Neural cell (in vitro differentiated cells): Measurements from ENCODE around the gene BCO1.

ENCODE experiments used
- EP300 ChIP-seq: fragments of 450-650 bp; conservative IDR thresholded peaks from 2 replicates; pipeline ENCODE4 v1.6.1; 2014; ENCODE audit warnings: antibody characterized with exemption, mild to moderate bottlenecking, moderate library complexity; ENCODE audit not compliant: poor library complexity, severe bottlenecking
- EZH2 ChIP-seq: fragments of 200-600, 300-800 bp; shearing (Covaris generic), sonication (generic); IDR thresholded peaks from 2 replicates; pipeline ENCODE4 v1.6.1; 2014; ENCODE audit warnings: antibody characterized with exemption, low read length, borderline replicate concordance, mild to moderate bottlenecking; ENCODE audit not compliant: insufficient read depth, poor library complexity, severe bottlenecking
- MXI1 ChIP-seq: fragments of 450-650 bp; conservative IDR thresholded peaks from 2 replicates; pipeline ENCODE4 v1.6.1; 2014; ENCODE audit warnings: antibody characterized with exemption, mild to moderate bottlenecking; ENCODE audit not compliant: poor library complexity, severe bottlenecking
- POLR2AphosphoS5 ChIP-seq: IDR thresholded peaks from 2 replicates; pipeline ENCODE4 v1.6.1; 2012
- TF ChIP-seq, protein P1 (sequence below): fragments of 450-650 bp; IDR thresholded peaks from 2 replicates; pipeline ENCODE4 v1.5.1; 2014; ENCODE audit warnings: antibody characterized with exemption, mild to moderate bottlenecking, moderate library complexity; ENCODE audit not compliant: poor library complexity, severe bottlenecking
- TF ChIP-seq, protein P2 (sequence below): IDR thresholded peaks from 2 replicates; pipeline ENCODE4 v1.6.1; 2012; ENCODE audit warnings: borderline replicate concordance

GRCh38 chr16:81329947-81330346 lies 91.5 kb downstream of the BCO1 start:
- TF ChIP-seq EZH2: no peak
- TF ChIP-seq POLR2AphosphoS5: no peak
- no peak for TF ChIP-seq EP300
- TF ChIP-seq, protein P1, sequence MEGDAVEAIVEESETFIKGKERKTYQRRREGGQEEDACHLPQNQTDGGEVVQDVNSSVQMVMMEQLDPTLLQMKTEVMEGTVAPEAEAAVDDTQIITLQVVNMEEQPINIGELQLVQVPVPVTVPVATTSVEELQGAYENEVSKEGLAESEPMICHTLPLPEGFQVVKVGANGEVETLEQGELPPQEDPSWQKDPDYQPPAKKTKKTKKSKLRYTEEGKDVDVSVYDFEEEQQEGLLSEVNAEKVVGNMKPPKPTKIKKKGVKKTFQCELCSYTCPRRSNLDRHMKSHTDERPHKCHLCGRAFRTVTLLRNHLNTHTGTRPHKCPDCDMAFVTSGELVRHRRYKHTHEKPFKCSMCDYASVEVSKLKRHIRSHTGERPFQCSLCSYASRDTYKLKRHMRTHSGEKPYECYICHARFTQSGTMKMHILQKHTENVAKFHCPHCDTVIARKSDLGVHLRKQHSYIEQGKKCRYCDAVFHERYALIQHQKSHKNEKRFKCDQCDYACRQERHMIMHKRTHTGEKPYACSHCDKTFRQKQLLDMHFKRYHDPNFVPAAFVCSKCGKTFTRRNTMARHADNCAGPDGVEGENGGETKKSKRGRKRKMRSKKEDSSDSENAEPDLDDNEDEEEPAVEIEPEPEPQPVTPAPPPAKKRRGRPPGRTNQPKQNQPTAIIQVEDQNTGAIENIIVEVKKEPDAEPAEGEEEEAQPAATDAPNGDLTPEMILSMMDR: no peak
- TF ChIP-seq, protein P2, sequence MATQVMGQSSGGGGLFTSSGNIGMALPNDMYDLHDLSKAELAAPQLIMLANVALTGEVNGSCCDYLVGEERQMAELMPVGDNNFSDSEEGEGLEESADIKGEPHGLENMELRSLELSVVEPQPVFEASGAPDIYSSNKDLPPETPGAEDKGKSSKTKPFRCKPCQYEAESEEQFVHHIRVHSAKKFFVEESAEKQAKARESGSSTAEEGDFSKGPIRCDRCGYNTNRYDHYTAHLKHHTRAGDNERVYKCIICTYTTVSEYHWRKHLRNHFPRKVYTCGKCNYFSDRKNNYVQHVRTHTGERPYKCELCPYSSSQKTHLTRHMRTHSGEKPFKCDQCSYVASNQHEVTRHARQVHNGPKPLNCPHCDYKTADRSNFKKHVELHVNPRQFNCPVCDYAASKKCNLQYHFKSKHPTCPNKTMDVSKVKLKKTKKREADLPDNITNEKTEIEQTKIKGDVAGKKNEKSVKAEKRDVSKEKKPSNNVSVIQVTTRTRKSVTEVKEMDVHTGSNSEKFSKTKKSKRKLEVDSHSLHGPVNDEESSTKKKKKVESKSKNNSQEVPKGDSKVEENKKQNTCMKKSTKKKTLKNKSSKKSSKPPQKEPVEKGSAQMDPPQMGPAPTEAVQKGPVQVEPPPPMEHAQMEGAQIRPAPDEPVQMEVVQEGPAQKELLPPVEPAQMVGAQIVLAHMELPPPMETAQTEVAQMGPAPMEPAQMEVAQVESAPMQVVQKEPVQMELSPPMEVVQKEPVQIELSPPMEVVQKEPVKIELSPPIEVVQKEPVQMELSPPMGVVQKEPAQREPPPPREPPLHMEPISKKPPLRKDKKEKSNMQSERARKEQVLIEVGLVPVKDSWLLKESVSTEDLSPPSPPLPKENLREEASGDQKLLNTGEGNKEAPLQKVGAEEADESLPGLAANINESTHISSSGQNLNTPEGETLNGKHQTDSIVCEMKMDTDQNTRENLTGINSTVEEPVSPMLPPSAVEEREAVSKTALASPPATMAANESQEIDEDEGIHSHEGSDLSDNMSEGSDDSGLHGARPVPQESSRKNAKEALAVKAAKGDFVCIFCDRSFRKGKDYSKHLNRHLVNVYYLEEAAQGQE: no peak
- no peak for TF ChIP-seq MXI1
